ENCODE results near the gene DCAF4.

- TF ChIP-seq SMC3 (conservative IDR thresholded peaks at IDR 0.05; ENCODE audit: poor library complexity) (no peak), POLR2AphosphoS5 (IDR thresholded peaks at IDR 0.05) (no peak), TAF1 (IDR thresholded peaks at IDR 0.05; ENCODE audit: low read depth) (no peak), EZH2 (IDR thresholded peaks at IDR 0.05; ENCODE audit: borderline replicate concordance, insufficient read depth, low read length, poor library complexity, severe bottlenecking) (no peak)
- TF ChIP-seq, protein P1, sequence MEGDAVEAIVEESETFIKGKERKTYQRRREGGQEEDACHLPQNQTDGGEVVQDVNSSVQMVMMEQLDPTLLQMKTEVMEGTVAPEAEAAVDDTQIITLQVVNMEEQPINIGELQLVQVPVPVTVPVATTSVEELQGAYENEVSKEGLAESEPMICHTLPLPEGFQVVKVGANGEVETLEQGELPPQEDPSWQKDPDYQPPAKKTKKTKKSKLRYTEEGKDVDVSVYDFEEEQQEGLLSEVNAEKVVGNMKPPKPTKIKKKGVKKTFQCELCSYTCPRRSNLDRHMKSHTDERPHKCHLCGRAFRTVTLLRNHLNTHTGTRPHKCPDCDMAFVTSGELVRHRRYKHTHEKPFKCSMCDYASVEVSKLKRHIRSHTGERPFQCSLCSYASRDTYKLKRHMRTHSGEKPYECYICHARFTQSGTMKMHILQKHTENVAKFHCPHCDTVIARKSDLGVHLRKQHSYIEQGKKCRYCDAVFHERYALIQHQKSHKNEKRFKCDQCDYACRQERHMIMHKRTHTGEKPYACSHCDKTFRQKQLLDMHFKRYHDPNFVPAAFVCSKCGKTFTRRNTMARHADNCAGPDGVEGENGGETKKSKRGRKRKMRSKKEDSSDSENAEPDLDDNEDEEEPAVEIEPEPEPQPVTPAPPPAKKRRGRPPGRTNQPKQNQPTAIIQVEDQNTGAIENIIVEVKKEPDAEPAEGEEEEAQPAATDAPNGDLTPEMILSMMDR (IDR thresholded peaks at IDR 0.05; ENCODE audit: poor library complexity, severe bottlenecking) = no peak
These were observed 47.5 kb upstream of the DCAF4 start for GRCh38 chr14:72878746-72879145.

Data from neural cell (in vitro differentiated cells).